Adipocyte (in vitro differentiated cells): ENCODE data around the gene OR2W3.

Source experiments
- DNase-seq: peaks from one replicate; pipeline ENCODE4 v3.0.0-alpha.2; 2015; ENCODE audit warnings: low read depth
- H3K27me3 ChIP-seq: replicated peaks from 2 replicates; pipeline ENCODE4 v1.7.0; 2013; ENCODE audit warnings: mild to moderate bottlenecking, low read length, moderate library complexity; ENCODE audit not compliant: control insufficient read depth, insufficient read depth
- H3K36me3 ChIP-seq: 2 replicates; pipeline ENCODE4 v1.7.0; 2013; ENCODE audit warnings: low read length, mild to moderate bottlenecking, moderate library complexity; ENCODE audit not compliant: control insufficient read depth, insufficient read depth, severe bottlenecking
- H3K4me1 ChIP-seq: 2 replicates; pipeline ENCODE4 v1.7.0; 2013; ENCODE audit warnings: mild to moderate bottlenecking, low read length, moderate library complexity; ENCODE audit not compliant: control insufficient read depth, insufficient read depth
- H3K4me3 ChIP-seq: 2 replicates; pipeline ENCODE4 v1.7.0; 2013; ENCODE audit warnings: mild to moderate bottlenecking, low read length, moderate library complexity
- H3K9ac ChIP-seq: 2 replicates; pipeline ENCODE4 v1.7.0; 2013; ENCODE audit warnings: mild to moderate bottlenecking, low read length, moderate library complexity
- H3K9me3 ChIP-seq: 2 replicates; pipeline ENCODE4 v1.7.0; 2013; ENCODE audit warnings: mild to moderate bottlenecking, low read length, moderate library complexity; ENCODE audit not compliant: control insufficient read depth

The OR2W3 gene

GRCh38 chr1:247883346-247883745, 12.0 kb upstream of the OR2W3 start:
- H3K36me3 ChIP-seq: no peaks in the 10 kb centered on the region
- H3K27me3 ChIP-seq: no peaks in the 10 kb centered on the region
- no peaks in the 10 kb centered on the region for H3K4me1 ChIP-seq
- H3K9me3 ChIP-seq: no peaks in the 10 kb centered on the region
- H3K4me3 ChIP-seq: no peak overlapping the region
- DNase-seq: no peak
- H3K9ac ChIP-seq: no peak overlapping the region

DNA sequence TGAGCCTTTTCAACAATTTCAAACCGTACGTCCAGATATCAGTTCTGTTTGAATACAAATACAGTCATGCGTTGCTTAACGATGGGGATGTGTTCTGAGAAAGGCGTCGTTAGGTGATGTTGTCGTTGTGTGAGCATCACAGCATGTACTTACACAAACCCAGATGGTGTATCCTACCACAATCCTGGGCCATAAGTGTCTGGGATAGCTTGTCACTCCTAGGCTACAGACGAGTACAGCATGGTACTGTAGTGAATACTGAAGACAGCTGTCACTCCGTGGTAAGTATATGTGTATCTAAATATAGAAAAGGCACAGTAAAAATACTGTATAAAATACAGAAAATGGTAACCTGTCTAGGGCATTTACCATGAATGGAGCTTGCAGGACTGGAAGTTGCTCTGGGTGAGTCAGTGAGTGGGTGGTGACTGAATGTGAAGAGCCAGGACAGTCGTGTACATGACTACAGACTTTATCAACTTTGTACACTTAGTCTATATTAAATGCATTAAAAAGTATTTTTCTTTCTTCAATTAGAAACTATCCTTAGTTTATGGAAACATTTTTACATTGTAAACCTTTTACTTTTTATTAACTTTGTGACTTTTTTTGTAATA, 10.5 kb upstream of the OR2W3 start:
- no peaks in the 10 kb centered on the region for H3K9me3 ChIP-seq
- no peak overlapping the region for H3K4me3 ChIP-seq
- H3K9ac ChIP-seq: no peak overlapping the region
- no peaks in the 10 kb centered on the region for H3K27me3 ChIP-seq
- no peaks in the 10 kb centered on the region for H3K36me3 ChIP-seq
- H3K4me1 ChIP-seq: no peaks in the 10 kb centered on the region
- no peak for DNase-seq

GRCh38 chr1:247895976-247896375, 589 bp downstream of the OR2W3 start:
- Histone ChIP-seq H3K4me3 (no peak overlapping the region), H3K36me3 (no peaks in the 10 kb centered on the region), H3K4me1 (no peaks in the 10 kb centered on the region), H3K9me3 (no peaks in the 10 kb centered on the region), H3K27me3 (no peaks in the 10 kb centered on the region), H3K9ac (no peak overlapping the region)
- DNase-seq: no peak

DNA sequence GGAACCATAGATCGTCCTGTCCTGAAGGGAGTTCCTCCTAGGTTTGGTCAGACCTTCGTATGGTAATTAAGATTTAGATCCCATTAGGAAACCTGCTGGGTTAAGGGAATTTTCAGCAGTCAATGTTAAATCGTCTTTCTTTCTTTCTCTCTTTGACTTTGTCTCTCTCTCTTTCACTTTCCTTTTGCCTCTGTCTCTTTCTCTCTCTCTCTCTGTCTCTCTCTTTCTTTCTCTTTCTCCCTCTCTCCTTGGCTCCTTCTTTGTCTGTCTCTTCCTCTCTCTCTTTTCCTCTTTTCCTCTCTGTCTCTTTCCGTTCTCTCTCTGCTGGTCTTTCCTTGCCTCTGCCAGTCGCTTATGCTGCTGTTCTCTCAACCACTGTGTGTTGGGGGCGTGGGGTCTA, 8.7 kb downstream of the OR2W3 start:
- Histone ChIP-seq H3K4me3 (no peak overlapping the region), H3K4me1 (no peaks in the 10 kb centered on the region), H3K36me3 (no peaks in the 10 kb centered on the region), H3K9me3 (no peaks in the 10 kb centered on the region), H3K27me3 (no peaks in the 10 kb centered on the region), H3K9ac (no peak overlapping the region)
- DNase-seq: no peak

DNA sequence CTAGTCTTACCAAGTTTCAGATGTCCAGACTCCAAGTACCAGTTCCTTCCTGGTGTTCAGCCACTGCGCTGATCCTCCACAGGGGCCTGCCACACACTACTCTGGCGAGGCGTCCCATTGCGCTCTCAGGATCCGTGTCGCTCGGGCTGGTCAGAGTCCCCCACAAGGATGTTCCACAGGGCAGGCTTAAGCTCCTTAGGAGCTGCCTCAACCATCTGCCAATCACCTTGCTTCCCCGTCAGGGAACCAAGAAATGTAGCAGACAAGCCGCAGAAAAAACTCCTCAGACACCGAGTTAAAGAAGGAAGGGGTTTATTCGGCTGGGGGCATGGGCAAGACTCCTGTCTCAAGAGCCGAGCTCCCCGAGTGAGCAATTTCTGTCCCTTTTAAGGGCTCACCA, 9.8 kb downstream of the OR2W3 start:
- no peaks in the 10 kb centered on the region for H3K27me3 ChIP-seq
- H3K9ac ChIP-seq: no peak overlapping the region
- no peaks in the 10 kb centered on the region for H3K36me3 ChIP-seq
- H3K4me1 ChIP-seq: no peaks in the 10 kb centered on the region
- no peak overlapping the region for H3K4me3 ChIP-seq
- no peaks in the 10 kb centered on the region for H3K9me3 ChIP-seq
- DNase-seq: no peak

- Histone ChIP-seq H3K9ac (no peak overlapping the region), H3K4me1 (no peaks in the 10 kb centered on the region), H3K36me3 (no peaks in the 10 kb centered on the region), H3K9me3 (no peaks in the 10 kb centered on the region), H3K27me3 (no peaks in the 10 kb centered on the region), H3K4me3 (no peak overlapping the region)
- DNase-seq: no peak
Observed at GRCh38 chr1:247905910-247906503, 10.6 kb downstream of the OR2W3 start.

GRCh38 chr1:247906504-247907047, 11.2 kb downstream of the OR2W3 start:
- peak; percentile 15 for DNase-seq
- Histone ChIP-seq H3K4me1 (no peaks in the 10 kb centered on the region), H3K9ac (peak overlapping the region; percentile 56), H3K36me3 (no peaks in the 10 kb centered on the region), H3K9me3 (no peaks in the 10 kb centered on the region), H3K4me3 (peak overlapping the region; percentile 54), H3K27me3 (no peaks in the 10 kb centered on the region)

DNA sequence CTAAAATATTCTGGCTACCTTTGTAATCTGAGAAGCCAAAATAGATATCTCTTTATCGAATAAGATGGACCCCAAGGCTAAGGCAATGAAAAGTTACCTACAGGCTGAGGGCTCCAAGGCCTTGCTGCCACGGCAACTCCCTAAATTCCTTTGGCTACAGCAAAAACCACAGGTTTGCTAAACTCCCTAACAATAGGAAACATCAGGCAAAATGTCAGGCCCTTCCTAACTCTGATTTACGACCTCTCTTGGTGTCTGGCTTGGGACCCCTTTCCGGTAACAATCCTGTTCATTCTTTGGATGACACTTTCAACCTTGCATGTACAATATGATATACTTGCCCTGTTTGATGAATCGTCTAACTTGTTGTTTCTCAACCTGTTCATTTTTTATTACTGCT, 13.4 kb downstream of the OR2W3 start:
- Histone ChIP-seq H3K9me3 (no peaks in the 10 kb centered on the region), H3K36me3 (no peaks in the 10 kb centered on the region), H3K4me1 (no peaks in the 10 kb centered on the region), H3K4me3 (no peak overlapping the region), H3K9ac (no peak overlapping the region), H3K27me3 (no peaks in the 10 kb centered on the region)
- DNase-seq: no peak

- Histone ChIP-seq H3K4me1 (no peaks in the 10 kb centered on the region), H3K4me3 (no peak overlapping the region), H3K27me3 (no peaks in the 10 kb centered on the region), H3K36me3 (no peaks in the 10 kb centered on the region), H3K9me3 (no peaks in the 10 kb centered on the region), H3K9ac (no peak overlapping the region)
- no peak for DNase-seq
Observed at GRCh38 chr1:247913786-247914185, 18.4 kb downstream of the OR2W3 start.

DNA sequence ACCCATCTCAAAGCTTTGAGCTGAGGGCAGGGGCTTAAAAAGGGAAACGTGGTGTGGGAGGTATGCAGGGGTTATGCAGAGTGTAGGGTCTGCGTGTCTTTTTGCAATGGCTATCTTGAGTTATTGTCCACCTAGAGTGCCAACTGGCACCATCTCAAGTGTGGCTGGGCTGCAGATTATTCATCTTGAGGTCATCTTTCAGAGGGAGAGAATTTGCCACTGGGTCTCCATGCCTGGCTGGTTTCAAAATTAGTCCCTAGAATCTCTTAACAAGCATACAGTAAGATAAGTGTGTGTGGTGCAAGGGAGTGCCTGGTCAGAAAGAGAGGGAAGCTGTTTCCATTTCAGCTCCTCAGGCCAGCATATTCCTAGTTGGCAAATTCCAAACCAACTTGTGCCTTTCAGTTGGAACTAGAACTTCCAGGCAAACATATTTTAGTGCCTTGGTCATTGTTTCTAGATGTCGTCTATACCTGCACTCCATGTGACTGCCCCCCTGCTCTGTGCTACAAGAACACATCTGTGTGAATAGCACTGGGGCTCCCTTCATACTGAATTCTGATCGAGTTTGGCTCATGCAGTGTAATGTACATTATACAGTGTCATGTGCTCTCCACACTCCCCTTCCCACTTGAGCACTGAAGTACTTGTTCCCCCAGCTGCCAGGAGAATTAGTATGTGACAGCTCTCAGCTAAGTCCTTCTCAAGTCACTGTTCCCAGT, 19.7 kb downstream of the OR2W3 start:
- no peak for DNase-seq
- H3K9me3 ChIP-seq: no peaks in the 10 kb centered on the region
- no peaks in the 10 kb centered on the region for H3K36me3 ChIP-seq
- H3K4me3 ChIP-seq: no peak overlapping the region
- H3K27me3 ChIP-seq: no peaks in the 10 kb centered on the region
- H3K9ac ChIP-seq: no peak overlapping the region
- no peaks in the 10 kb centered on the region for H3K4me1 ChIP-seq

GRCh38 chr1:247919952-247920351, 24.6 kb downstream of the OR2W3 start, which contains the start of gene OR2T8:
Gene OR2T8 (plus strand): TSS chr1:247920252. CDS start chr1:247921018, 766 bp downstream.
- H3K9me3 ChIP-seq: no peaks in the 10 kb centered on the region
- no peak for DNase-seq
- no peaks in the 10 kb centered on the region for H3K4me1 ChIP-seq
- H3K27me3 ChIP-seq: no peaks in the 10 kb centered on the region
- no peak within 1 kb of the TSS for H3K9ac ChIP-seq
- H3K36me3 ChIP-seq: no peaks in the 10 kb centered on the region
- no peak within 1 kb of the TSS for H3K4me3 ChIP-seq
